Endodermal cell (in vitro differentiated cells): ENCODE results near the gene CLIC4. TPM values are rescaled to one million over a fixed set of nuclear protein-coding genes. Genes with fewer than 3 reads are reported as not detected.

Experiments used
- DNase-seq: peaks from one replicate; pipeline ENCODE4 v3.0.0-alpha.2; 2017
- H3K27ac ChIP-seq: 2 replicates; pipeline ENCODE4 v1.5.1; 2013; ENCODE audit warnings: mild to moderate bottlenecking, low read depth, low read length, moderate library complexity
- H3K27me3 ChIP-seq: 2 replicates; pipeline ENCODE4 v1.6.1; 2013; ENCODE audit warnings: mild to moderate bottlenecking, low read length, moderate library complexity; ENCODE audit not compliant: insufficient read depth, control insufficient read depth, poor library complexity, severe bottlenecking
- H3K36me3 ChIP-seq: 2 replicates; pipeline ENCODE4 v1.7.0; 2013; ENCODE audit warnings: mild to moderate bottlenecking, low read length, moderate library complexity; ENCODE audit not compliant: control insufficient read depth, insufficient read depth
- H3K4me1 ChIP-seq: one replicate; pipeline ENCODE4 v1.7.0; 2013; ENCODE audit warnings: low read length; ENCODE audit not compliant: control insufficient read depth, insufficient read depth
- H3K4me3 ChIP-seq: 2 replicates; pipeline ENCODE4 v1.5.1; 2013; ENCODE audit warnings: mild to moderate bottlenecking, low read length, moderate library complexity
- H3K9ac ChIP-seq: 2 replicates; pipeline ENCODE4 v1.6.1; 2013; ENCODE audit warnings: mild to moderate bottlenecking, low read length, moderate library complexity; ENCODE audit not compliant: poor library complexity, severe bottlenecking; ENCODE audit errors: extremely low read depth
- H3K9me3 ChIP-seq: 2 replicates; pipeline ENCODE4 v1.6.1; 2013; ENCODE audit warnings: mild to moderate bottlenecking, low read length, moderate library complexity; ENCODE audit not compliant: control insufficient read depth
- H3K27ac Mint-ChIP-seq: 2 replicates; pipeline ENCODE4 v1.8.0; 2020; ENCODE audit warnings: mixed read lengths
- H3K27me3 Mint-ChIP-seq: 2 replicates; pipeline ENCODE4 v1.8.0; 2021; ENCODE audit warnings: mild to moderate bottlenecking, mixed read lengths; ENCODE audit not compliant: insufficient read depth
- H3K36me3 Mint-ChIP-seq: 2 replicates; pipeline ENCODE4 v1.8.0; 2020; ENCODE audit warnings: low read depth, mixed read lengths
- H3K4me1 Mint-ChIP-seq: 2 replicates; pipeline ENCODE4 v1.8.0; 2020; ENCODE audit warnings: mixed read lengths
- H3K4me3 Mint-ChIP-seq: 2 replicates; pipeline ENCODE4 v1.8.0; 2020; ENCODE audit warnings: mild to moderate bottlenecking, moderate library complexity, mixed read lengths
- H3K9me3 Mint-ChIP-seq: 2 replicates; pipeline ENCODE4 v1.8.0; 2020; ENCODE audit warnings: mild to moderate bottlenecking, mixed read lengths
- CTCF ChIP-seq: fragments of 200-600 bp; sonication (generic); conservative IDR thresholded peaks from 2 replicates; pipeline ENCODE4 v1.5.0; 2021; ENCODE audit warnings: antibody characterized with exemption, mild to moderate bottlenecking
- WGBS, 2 experiments: methylation state at CpG; one replicate each; pipeline versions ENCODE4 v1.1.5 to v1.1.7; 2013; ENCODE audit warnings: missing lambda C conversion rate in 2 of 2, mixed read lengths in 1 of 2; ENCODE audit not compliant: insufficient coverage in 1 of 2, insufficient read length in 1 of 2; 5-methylcytosine and 5-hydroxymethylcytosine counted together
- total RNA-seq, 2 donors: library from RNA; stranded (reverse); fragmentation: NEBNext Ultra II Directional in 1 of 2; extraction: Animal tissue kit (Norgen Biotek cat#: 25700) in 1 of 2; gene quantifications; 2 replicates in 1 of 2; 3 replicates in 1 of 2; pipeline ENCODE4 v1.2.1, GENCODE V29; 2021

CLIC4 gene
- total RNA-seq, 2 donors from 2014 or later, result 119 to 146 TPM

- WGBS, 2 experiments, result 91 to 94% methylated on average over 13 to 15 of the region's 15 CpGs
- Histone ChIP-seq H3K27ac (no peak overlapping the region), H3K36me3 (no peaks in the 10 kb centered on the region), H3K9ac (no peak overlapping the region), H3K27me3 (no peaks in the 10 kb centered on the region), H3K4me1 (no peaks in the 10 kb centered on the region), H3K9me3 (no peaks in the 10 kb centered on the region), H3K4me3 (no peak overlapping the region)
- Mint-ChIP-seq H3K9me3 (no peaks in the 10 kb centered on the region), H3K27me3 (peaks cover 3% of the 10 kb centered on the region), H3K4me3 (no peak overlapping the region), H3K27ac (no peak overlapping the region), H3K4me1 (peaks cover 15% of the 10 kb centered on the region), H3K36me3 (no peaks in the 10 kb centered on the region)
- no peak for DNase-seq
- TF ChIP-seq CTCF, result no peak
Measured at GRCh38 chr1:24860841-24861240, 115.6 kb downstream of the CLIC4 start.

GRCh38 chr1:24861821-24862727, 116.8 kb downstream of the CLIC4 start:
- WGBS, 2 experiments, result 78 to 88% methylated on average over 15 to 28 of the region's 28 CpGs
- DNase-seq, result peak; percentile 68
- H3K36me3 Mint-ChIP-seq, result no peaks in the 10 kb centered on the region

GRCh38 chr1:24862775-24863483, 117.7 kb downstream of the CLIC4 start:
- Histone ChIP-seq H3K4me3 (no peak overlapping the region), H3K36me3 (no peaks in the 10 kb centered on the region), H3K27me3 (no peaks in the 10 kb centered on the region), H3K9me3 (no peaks in the 10 kb centered on the region), H3K27ac (no peak overlapping the region), H3K9ac (no peak overlapping the region), H3K4me1 (no peaks in the 10 kb centered on the region)
- no peaks in the 10 kb centered on the region for H3K27me3 Mint-ChIP-seq
- H3K27ac Mint-ChIP-seq, result no peak overlapping the region
- 90 to 93% methylated on average over 12 of the region's 12 CpGs for WGBS, 2 experiments
- H3K36me3 Mint-ChIP-seq, result no peaks in the 10 kb centered on the region
- TF ChIP-seq CTCF, result no peak
- no peak for DNase-seq
- peaks cover 15% of the 10 kb centered on the region for H3K4me1 Mint-ChIP-seq
- no peak overlapping the region for H3K4me3 Mint-ChIP-seq
- H3K9me3 Mint-ChIP-seq, result no peaks in the 10 kb centered on the region

More at GRCh38 chr1:24861821-24862727, 116.8 kb downstream of the CLIC4 start:
- H3K27ac ChIP-seq, result no peak overlapping the region
- H3K4me3 ChIP-seq, result no peak overlapping the region
- H3K27me3 ChIP-seq, result no peaks in the 10 kb centered on the region
- H3K9me3 Mint-ChIP-seq, result no peaks in the 10 kb centered on the region
- TF ChIP-seq CTCF, result peak; percentile 25
- H3K4me1 ChIP-seq, result no peaks in the 10 kb centered on the region
- H3K9me3 ChIP-seq, result no peaks in the 10 kb centered on the region
- H3K27ac Mint-ChIP-seq, result no peak overlapping the region
- H3K27me3 Mint-ChIP-seq, result peaks cover 3% of the 10 kb centered on the region
- no peak overlapping the region for H3K9ac ChIP-seq
- H3K4me1 Mint-ChIP-seq, result peaks cover 15% of the 10 kb centered on the region
- H3K4me3 Mint-ChIP-seq, result no peak overlapping the region
- H3K36me3 ChIP-seq, result no peaks in the 10 kb centered on the region
